ENCODE measurements around the gene CWC27.

Gene CWC27

DNA sequence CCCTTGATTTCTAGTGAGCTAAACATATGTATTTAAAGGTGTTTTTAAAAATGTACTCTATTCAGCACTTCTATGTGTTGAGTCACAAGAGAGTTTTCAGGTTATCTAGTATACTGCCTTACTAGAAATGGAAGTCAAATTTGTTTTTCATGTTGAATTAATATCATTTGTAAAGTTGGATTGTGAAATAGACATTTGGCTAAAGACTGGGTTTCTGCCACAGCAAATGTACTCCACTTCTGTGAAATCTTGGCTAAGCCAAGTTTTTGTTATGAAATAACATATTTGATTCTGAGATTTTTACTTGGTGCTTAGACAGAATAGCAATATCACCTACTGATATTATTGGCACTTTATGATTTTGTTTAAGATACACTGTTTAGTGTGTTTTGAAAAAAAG is 106.0 kb downstream of the CWC27 start:
- TF ChIP-seq, protein P1, sequence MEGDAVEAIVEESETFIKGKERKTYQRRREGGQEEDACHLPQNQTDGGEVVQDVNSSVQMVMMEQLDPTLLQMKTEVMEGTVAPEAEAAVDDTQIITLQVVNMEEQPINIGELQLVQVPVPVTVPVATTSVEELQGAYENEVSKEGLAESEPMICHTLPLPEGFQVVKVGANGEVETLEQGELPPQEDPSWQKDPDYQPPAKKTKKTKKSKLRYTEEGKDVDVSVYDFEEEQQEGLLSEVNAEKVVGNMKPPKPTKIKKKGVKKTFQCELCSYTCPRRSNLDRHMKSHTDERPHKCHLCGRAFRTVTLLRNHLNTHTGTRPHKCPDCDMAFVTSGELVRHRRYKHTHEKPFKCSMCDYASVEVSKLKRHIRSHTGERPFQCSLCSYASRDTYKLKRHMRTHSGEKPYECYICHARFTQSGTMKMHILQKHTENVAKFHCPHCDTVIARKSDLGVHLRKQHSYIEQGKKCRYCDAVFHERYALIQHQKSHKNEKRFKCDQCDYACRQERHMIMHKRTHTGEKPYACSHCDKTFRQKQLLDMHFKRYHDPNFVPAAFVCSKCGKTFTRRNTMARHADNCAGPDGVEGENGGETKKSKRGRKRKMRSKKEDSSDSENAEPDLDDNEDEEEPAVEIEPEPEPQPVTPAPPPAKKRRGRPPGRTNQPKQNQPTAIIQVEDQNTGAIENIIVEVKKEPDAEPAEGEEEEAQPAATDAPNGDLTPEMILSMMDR (IDR thresholded peaks at IDR 0.05; ENCODE audit: insufficient read depth, low read length, poor library complexity, severe bottlenecking), result no peak
- Histone ChIP-seq H3K36me3 (ENCODE audit: control insufficient read depth, insufficient read depth, low read length) (no peaks in the 10 kb centered on the region), H3K27me3 (replicated peaks; ENCODE audit: control insufficient read depth, insufficient read depth, low read length) (no peaks in the 10 kb centered on the region), H3K4me3 (replicated peaks; ENCODE audit: low read depth, low read length) (no peak overlapping the region)
- no peak for DNase-seq (ENCODE audit: extremely low read depth, insufficient read length)

DNA sequence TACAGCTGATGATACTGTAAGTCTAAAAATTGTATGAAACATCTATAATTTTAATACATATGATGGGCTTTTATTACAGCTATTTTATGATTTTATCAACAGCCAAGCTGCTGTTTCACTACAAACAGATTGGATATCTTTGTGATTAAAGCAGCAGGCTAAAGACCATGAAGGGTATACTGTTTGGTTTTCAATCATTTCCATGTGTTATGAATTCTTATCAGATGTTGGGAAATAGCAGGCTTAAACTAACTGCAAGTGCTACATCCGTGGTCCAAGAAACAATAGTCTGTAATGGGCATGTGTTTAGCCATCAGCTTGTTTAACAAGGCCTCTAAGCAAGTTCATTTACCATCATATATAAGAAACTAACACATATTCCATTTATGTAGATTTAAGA is 107.5 kb downstream of the CWC27 start:
- no peak overlapping the region for H3K4me3 ChIP-seq (replicated peaks; ENCODE audit: low read depth, low read length)
- TF ChIP-seq, protein P1 (IDR thresholded peaks at IDR 0.05; ENCODE audit: insufficient read depth, low read length, poor library complexity, severe bottlenecking), result no peak
- DNase-seq (ENCODE audit: extremely low read depth, insufficient read length), result no peak
- no peaks in the 10 kb centered on the region for H3K27me3 ChIP-seq (replicated peaks; ENCODE audit: control insufficient read depth, insufficient read depth, low read length)
- H3K36me3 ChIP-seq (ENCODE audit: control insufficient read depth, insufficient read depth, low read length), result no peaks in the 10 kb centered on the region

DNA sequence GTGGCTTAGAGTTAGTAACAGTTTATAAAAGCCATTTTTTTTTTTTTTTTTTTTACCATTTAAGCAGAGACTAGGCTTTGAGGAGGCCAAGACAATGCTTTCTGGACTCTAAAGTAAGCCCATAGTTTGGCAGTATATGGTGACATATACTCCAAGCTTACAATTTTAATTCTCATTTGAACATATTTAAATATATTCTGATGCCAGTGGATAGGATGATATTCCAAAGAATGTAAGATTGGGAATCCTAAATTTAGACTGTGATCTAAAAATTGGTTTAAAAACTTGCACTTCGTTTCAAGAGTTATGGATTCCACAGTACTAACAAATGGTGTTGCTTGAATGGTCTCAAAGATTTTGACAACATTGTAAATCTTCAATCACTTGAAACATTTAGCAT is 112.1 kb downstream of the CWC27 start:
- no peaks in the 10 kb centered on the region for H3K36me3 ChIP-seq (ENCODE audit: control insufficient read depth, insufficient read depth, low read length)
- TF ChIP-seq, protein P1 (IDR thresholded peaks at IDR 0.05; ENCODE audit: insufficient read depth, low read length, poor library complexity, severe bottlenecking), result no peak
- no peak for DNase-seq (ENCODE audit: extremely low read depth, insufficient read length)
- H3K4me3 ChIP-seq (replicated peaks; ENCODE audit: low read depth, low read length), result no peak overlapping the region
- H3K27me3 ChIP-seq (replicated peaks; ENCODE audit: control insufficient read depth, insufficient read depth, low read length), result no peaks in the 10 kb centered on the region

DNA sequence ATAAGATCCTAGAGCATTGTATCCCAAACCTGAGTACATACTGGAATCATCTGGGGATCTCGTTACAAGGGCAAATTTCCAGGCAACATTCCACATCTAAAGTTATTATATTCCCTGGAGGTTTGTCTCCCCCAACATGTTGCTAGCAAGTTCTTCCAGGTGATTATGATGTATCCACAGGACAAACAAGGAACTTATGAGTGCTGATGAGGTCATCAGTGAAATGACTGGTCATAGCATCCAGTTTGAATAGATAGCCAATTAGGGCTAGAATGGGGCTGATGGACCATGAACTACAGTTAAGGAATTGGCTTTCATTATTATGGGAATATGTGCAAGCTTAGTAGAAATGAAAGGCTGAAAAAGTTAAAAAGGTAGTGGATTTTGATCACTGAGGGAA is 115.2 kb downstream of the CWC27 start:
- DNase-seq (ENCODE audit: extremely low read depth, insufficient read length), result no peak
- Histone ChIP-seq H3K36me3 (ENCODE audit: control insufficient read depth, insufficient read depth, low read length) (no peaks in the 10 kb centered on the region), H3K27me3 (replicated peaks; ENCODE audit: control insufficient read depth, insufficient read depth, low read length) (no peaks in the 10 kb centered on the region), H3K4me3 (replicated peaks; ENCODE audit: low read depth, low read length) (no peak overlapping the region)
- TF ChIP-seq, protein P1 (IDR thresholded peaks at IDR 0.05; ENCODE audit: insufficient read depth, low read length, poor library complexity, severe bottlenecking), result no peak

DNA sequence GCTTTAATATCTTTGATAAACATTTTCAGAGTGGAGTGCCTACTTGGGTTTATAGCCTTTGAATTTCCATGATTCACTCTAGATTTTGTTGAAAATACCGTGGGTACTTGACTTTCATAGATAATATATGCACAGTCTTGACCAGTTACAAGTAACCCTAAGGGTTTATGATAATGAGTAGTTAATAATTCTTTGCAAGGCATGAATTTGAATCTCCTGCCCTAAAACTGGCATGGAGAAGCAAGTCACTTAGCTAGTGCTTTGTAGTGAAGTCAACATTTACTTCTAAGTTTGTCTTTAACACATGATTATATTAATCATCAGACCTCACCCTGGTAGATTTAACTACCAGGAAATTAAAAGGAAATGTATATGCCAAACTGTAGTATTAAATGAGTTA is 115.8 kb downstream of the CWC27 start:
- no peak for DNase-seq (ENCODE audit: extremely low read depth, insufficient read length)
- no peaks in the 10 kb centered on the region for H3K27me3 ChIP-seq (replicated peaks; ENCODE audit: control insufficient read depth, insufficient read depth, low read length)
- H3K4me3 ChIP-seq (replicated peaks; ENCODE audit: low read depth, low read length), result no peak overlapping the region
- TF ChIP-seq, protein P1 (IDR thresholded peaks at IDR 0.05; ENCODE audit: insufficient read depth, low read length, poor library complexity, severe bottlenecking), result no peak
- no peaks in the 10 kb centered on the region for H3K36me3 ChIP-seq (ENCODE audit: control insufficient read depth, insufficient read depth, low read length)

- DNase-seq (ENCODE audit: extremely low read depth, insufficient read length), result no peak
- no peaks in the 10 kb centered on the region for H3K27me3 ChIP-seq (replicated peaks; ENCODE audit: control insufficient read depth, insufficient read depth, low read length)
- TF ChIP-seq, protein P1 (IDR thresholded peaks at IDR 0.05; ENCODE audit: insufficient read depth, low read length, poor library complexity, severe bottlenecking), result no peak
- no peaks in the 10 kb centered on the region for H3K36me3 ChIP-seq (ENCODE audit: control insufficient read depth, insufficient read depth, low read length)
- no peak overlapping the region for H3K4me3 ChIP-seq (replicated peaks; ENCODE audit: low read depth, low read length)
These were observed 119.2 kb downstream of the CWC27 start for GRCh38 chr5:64887910-64888309.
